Panc1 (cell line): ENCODE results near the gene TK2. TPM values are rescaled to one million over a fixed set of nuclear protein-coding genes. Genes with fewer than 3 reads are reported as not detected.

Experiments
- ATAC-seq: fragments of 200-7000 bp; cut with Tn5 transposase; 2 replicates; pipeline ENCODE4 v1.9.1; 2020; ENCODE audit warnings: mild to moderate bottlenecking, moderate library complexity
- BruUV-seq: library from RNA; stranded (reverse); fragments of 400-500 nt; replicated peaks from 2 replicates; lab custom pipeline; 2021; lab: Mats Ljungman, UMichigan
- CTCF ChIA-PET: fragments of 300-600 bp; sonication (Branson Sonifier 250); formaldehyde crosslinking; loops from one replicate; lab custom pipeline; 2022; ENCODE audit warnings: antibody characterized with exemption; lab: Charles Lee
- POLR2A ChIA-PET: fragments of 300-600 bp; sonication (Branson Sonifier 250); formaldehyde crosslinking; loops from one replicate; lab custom pipeline; 2022; ENCODE audit warnings: antibody characterized with exemption; lab: Charles Lee
- DNase-seq: peaks from one replicate; pipeline ENCODE4 v3.0.0-alpha.2; 2010; ENCODE audit warnings: low read depth, low spot score
- H3K27ac ChIP-seq: 2 replicates; pipeline ENCODE4 v1.5.1; 2011; ENCODE audit warnings: mild to moderate bottlenecking, low read length, inconsistent platforms
- H3K27me3 ChIP-seq: fragments of 200-500 bp; sonication (Bioruptor generic); 2 replicates; pipeline ENCODE4 v1.6.0; 2014; ENCODE audit warnings: low read length, inconsistent platforms; ENCODE audit not compliant: control insufficient read depth, insufficient read depth
- H3K36me3 ChIP-seq: fragments of 200-500 bp; sonication (Bioruptor generic); 2 replicates; pipeline ENCODE4 v1.5.1; 2014; ENCODE audit warnings: inconsistent platforms, mild to moderate bottlenecking, low read length, moderate library complexity; ENCODE audit not compliant: control insufficient read depth, insufficient read depth
- H3K4me1 ChIP-seq: 2 replicates; pipeline ENCODE4 v1.5.1; 2011; ENCODE audit warnings: inconsistent platforms, mild to moderate bottlenecking, low read length, moderate library complexity; ENCODE audit not compliant: control insufficient read depth, insufficient read depth
- H3K4me3 ChIP-seq, 2 experiments: 2 replicates each; pipeline ENCODE4 v1.5.1; 2011 to 2012; ENCODE audit warnings: low read depth in 2 of 2, low read length in 2 of 2, mild to moderate bottlenecking in 2 of 2, inconsistent platforms in 1 of 2, moderate library complexity in 1 of 2
- H3K9me3 ChIP-seq: fragments of 200-500 bp; sonication (Bioruptor generic); 2 replicates; pipeline ENCODE4 v1.5.1; 2014; ENCODE audit warnings: low read depth, mild to moderate bottlenecking, inconsistent platforms, low read length, moderate library complexity; ENCODE audit not compliant: control insufficient read depth, insufficient read depth
- CTCF ChIP-seq: fragments of 450-650 bp; IDR thresholded peaks from 2 replicates; pipeline ENCODE4 v1.5.1; 2017; ENCODE audit warnings: mild to moderate bottlenecking
- POLR2AphosphoS5 ChIP-seq: IDR thresholded peaks from 2 replicates; pipeline ENCODE4 v1.6.1; 2012; ENCODE audit warnings: mild to moderate bottlenecking, low read depth, low read length, moderate library complexity
- REST ChIP-seq, 2 experiments: IDR thresholded peaks; 2 replicates each; pipeline ENCODE4 v1.6.1; 2011 to 2012; ENCODE audit warnings: low read depth in 2 of 2, control low read depth in 1 of 2, low read length in 1 of 2, mild to moderate bottlenecking in 1 of 2, moderate library complexity in 1 of 2; ENCODE audit not compliant: insufficient read depth in 1 of 2
- SIN3A ChIP-seq: IDR thresholded peaks from 2 replicates; pipeline ENCODE4 v1.6.1; 2012; ENCODE audit warnings: low read depth, mild to moderate bottlenecking, low read length, moderate library complexity, borderline replicate concordance; ENCODE audit not compliant: insufficient read depth
- TCF7L2 ChIP-seq: IDR thresholded peaks from 2 replicates; pipeline ENCODE4 v1.6.1; 2011; ENCODE audit warnings: mild to moderate bottlenecking, low read depth, low read length, inconsistent platforms
- in situ Hi-C: cut with HindIII; loops from 2 replicates; pipeline ENCODE4 v1.10.0; 2016; ENCODE audit warnings: low sequenced_read_pairs, low pct_unique_long_range_greater_than_20kb
- intact Hi-C: fragments of 100-400 bp; cut with micrococcal nuclease; formaldehyde crosslinking; loops from one replicate; pipeline ENCODE4 v1.10.0; 2022; ENCODE audit not compliant: unreplicated experiment
- total RNA-seq: library from RNA; stranded (reverse); gene quantifications from one replicate; pipeline ENCODE4 v1.2.1, GENCODE V29; 2021; ENCODE audit not compliant: unreplicated experiment

TK2 gene
- total RNA-seq, 1 experiment from 2014 or later: 17.1 TPM

- ATAC-seq (no peak), DNase-seq (no peak)
- BruUV-seq: no TSS peak
- ChIA-PET POLR2A (no interaction called here), CTCF (no interaction called here)
- H3K9me3 ChIP-seq: no peaks in the 10 kb centered on the region
- in situ Hi-C loops: no loop called here
- H3K4me1 ChIP-seq: no peaks in the 10 kb centered on the region
- intact Hi-C loops: no loop called here
- no peak for TF ChIP-seq CTCF
- TF ChIP-seq POLR2AphosphoS5: no peak
- no peak for TF ChIP-seq SIN3A
- no peak for TF ChIP-seq TCF7L2
- TF ChIP-seq REST (IDR thresholded peaks at IDR 0.05; ENCODE audit: insufficient read depth in 1 of 2, low read depth in 2 of 2, low read length in 1 of 2): no peak
- H3K4me3 ChIP-seq: no peak overlapping the region
- H3K36me3 ChIP-seq: no peaks in the 10 kb centered on the region
- no peak overlapping the region for H3K27ac ChIP-seq
- no peaks in the 10 kb centered on the region for H3K27me3 ChIP-seq
Measured at GRCh38 chr16:66471264-66471663, 78.7 kb downstream of the TK2 start.

GRCh38 chr16:66470556-66470955 lies 79.4 kb downstream of the TK2 start:
- CTCF ChIA-PET: no interaction called here

More at GRCh38 chr16:66470556-66470955, 79.4 kb downstream of the TK2 start:
- H3K4me1 ChIP-seq: no peaks in the 10 kb centered on the region
- TF ChIP-seq POLR2AphosphoS5 (no peak), CTCF (no peak), REST (IDR thresholded peaks at IDR 0.05; ENCODE audit: insufficient read depth in 1 of 2, low read depth in 2 of 2, low read length in 1 of 2) (no peak), SIN3A (no peak), TCF7L2 (no peak)
- H3K9me3 ChIP-seq: no peaks in the 10 kb centered on the region
- intact Hi-C loops: no loop called here
- no TSS peak for BruUV-seq
- POLR2A ChIA-PET: no interaction called here
- no peak for DNase-seq
- H3K4me3 ChIP-seq: no peak overlapping the region
- no peaks in the 10 kb centered on the region for H3K27me3 ChIP-seq
- in situ Hi-C loops: no loop called here
- no peak for ATAC-seq
- no peaks in the 10 kb centered on the region for H3K36me3 ChIP-seq
- no peak overlapping the region for H3K27ac ChIP-seq
